ENCODE measurements around the gene ZMYND8. TPM values are rescaled to one million over a fixed set of nuclear protein-coding genes. Genes with fewer than 3 reads are reported as not detected.

The ZMYND8 gene
- polyA plus RNA-seq, 1 donor from 2014 or later: 16.8 TPM

- no peak for TF ChIP-seq REST (IDR thresholded peaks at IDR 0.05; ENCODE audit: borderline replicate concordance)
Observed at GRCh38 chr20:47231382-47232039, 125.0 kb downstream of the ZMYND8 start.

GRCh38 chr20:47230811-47231256 is 125.7 kb downstream of the ZMYND8 start:
- TF ChIP-seq CTCF (IDR thresholded peaks at IDR 0.05; ENCODE audit: poor library complexity, severe bottlenecking) (no peak), EZH2 (IDR thresholded peaks at IDR 0.05; ENCODE audit: borderline replicate concordance, insufficient read depth, low read length, poor library complexity, severe bottlenecking) (no peak), REST (IDR thresholded peaks at IDR 0.05; ENCODE audit: borderline replicate concordance) (no peak), SMC3 (conservative IDR thresholded peaks at IDR 0.05; ENCODE audit: poor library complexity) (no peak), RAD21 (conservative IDR thresholded peaks at IDR 0.05) (no peak), EP300 (conservative IDR thresholded peaks at IDR 0.05; ENCODE audit: poor library complexity, severe bottlenecking) (no peak), MXI1 (conservative IDR thresholded peaks at IDR 0.05; ENCODE audit: poor library complexity, severe bottlenecking) (no peak), TAF1 (IDR thresholded peaks at IDR 0.05; ENCODE audit: low read depth) (no peak), POLR2AphosphoS5 (IDR thresholded peaks at IDR 0.05) (no peak)
- Histone ChIP-seq H3K27me3 (ENCODE audit: insufficient read depth, low read depth, low read length) (no peaks in the 10 kb centered on the region), H3K4me3 (ENCODE audit: low read length) (no peak overlapping the region), H3K27ac (ENCODE audit: low read length) (no peak overlapping the region), H3K4me2 (ENCODE audit: low read length) (no peak overlapping the region), H3K9me3 (ENCODE audit: low read length) (no peaks in the 10 kb centered on the region), H3K9ac (ENCODE audit: low read length) (no peak overlapping the region), H3F3A (ENCODE audit: insufficient read depth, low read length, poor library complexity, severe bottlenecking) (no peaks in the 10 kb centered on the region), H2AFZ (ENCODE audit: low read depth, low read length) (no peak overlapping the region), H3K9me2 (ENCODE audit: insufficient read depth, low read length) (no peaks in the 10 kb centered on the region), H4K20me1 (ENCODE audit: insufficient read depth) (no peaks in the 10 kb centered on the region), H3K79me2 (replicated peaks; ENCODE audit: insufficient read depth, low read length) (no peaks in the 10 kb centered on the region), H3K36me3 (ENCODE audit: insufficient read depth, low read length) (peaks cover 6% of the 10 kb centered on the region)

More at GRCh38 chr20:47231382-47232039, 125.0 kb downstream of the ZMYND8 start:
- Histone ChIP-seq H2AFZ (ENCODE audit: low read depth, low read length) (no peak overlapping the region), H3K79me2 (replicated peaks; ENCODE audit: insufficient read depth, low read length) (no peaks in the 10 kb centered on the region), H3K9me3 (ENCODE audit: low read length) (no peaks in the 10 kb centered on the region), H3K4me3 (ENCODE audit: low read length) (no peak overlapping the region), H3K27ac (ENCODE audit: low read length) (no peak overlapping the region), H3K9me2 (ENCODE audit: insufficient read depth, low read length) (no peaks in the 10 kb centered on the region), H3K27me3 (ENCODE audit: insufficient read depth, low read depth, low read length) (no peaks in the 10 kb centered on the region), H3F3A (ENCODE audit: insufficient read depth, low read length, poor library complexity, severe bottlenecking) (no peaks in the 10 kb centered on the region), H3K9ac (ENCODE audit: low read length) (no peak overlapping the region), H3K4me2 (ENCODE audit: low read length) (no peak overlapping the region), H4K20me1 (ENCODE audit: insufficient read depth) (no peaks in the 10 kb centered on the region), H3K36me3 (ENCODE audit: insufficient read depth, low read length) (peaks cover 5% of the 10 kb centered on the region)
